Esophagus squamous epithelium (tissue), 4 donors: Measurements from ENCODE around the gene NLGN4X.

Experiments
- CTCF ChIP-seq, 6 experiments: fragments of 450-650 bp in 4 of 6; fragments of 200-600 bp in 2 of 6; sonication (generic) in 2 of 6; IDR thresholded peaks; one replicate each; pipeline ENCODE4 v1.5.1; 2016 to 2019; ENCODE audit warnings: antibody characterized with exemption in 6 of 6, mild to moderate bottlenecking in 4 of 6, moderate library complexity in 4 of 6
- POLR2A ChIP-seq, 4 donors: fragments of 450-650 bp; IDR thresholded peaks; one replicate each; pipeline ENCODE4 v1.6.1; 2017; ENCODE audit warnings: antibody characterized with exemption in 4 of 4, mild to moderate bottlenecking in 4 of 4, moderate library complexity in 3 of 4

GRCh38 chrX:6227453-6227835, 1.2 kb downstream of the NLGN4X start:
- TF ChIP-seq CTCF (IDR thresholded peaks at IDR 0.05) (no peak), POLR2A (IDR thresholded peaks at IDR 0.05) (no peak)
